Chondrocyte (in vitro differentiated cells): ENCODE measurements around the gene SLC22A16. TPM values are rescaled to one million over a fixed set of nuclear protein-coding genes. Genes with fewer than 3 reads are reported as not detected.

Experiments
- DNase-seq: peaks from one replicate; pipeline ENCODE4 v3.0.0; 2021; ENCODE audit warnings: mixed read lengths, low spot score
- H3K27ac Mint-ChIP-seq: one replicate; pipeline ENCODE4 v1.8.0; 2021; ENCODE audit warnings: mild to moderate bottlenecking, moderate library complexity, mixed read lengths; ENCODE audit not compliant: unreplicated experiment
- H3K27me3 Mint-ChIP-seq: 2 replicates; pipeline ENCODE4 v1.8.0; 2021; ENCODE audit warnings: low read depth, mixed read lengths
- H3K36me3 Mint-ChIP-seq: 2 replicates; pipeline ENCODE4 v1.8.0; 2021; ENCODE audit warnings: low read depth, mixed read lengths
- H3K4me1 Mint-ChIP-seq: 2 replicates; pipeline ENCODE4 v1.8.0; 2021; ENCODE audit warnings: low read depth, mild to moderate bottlenecking, mixed read lengths
- H3K4me3 Mint-ChIP-seq: one replicate; pipeline ENCODE4 v1.8.0; 2021; ENCODE audit warnings: mild to moderate bottlenecking, moderate library complexity, mixed read lengths; ENCODE audit not compliant: unreplicated experiment
- H3K9me3 Mint-ChIP-seq: 2 replicates; pipeline ENCODE4 v1.8.0; 2021; ENCODE audit warnings: low read depth, mixed read lengths
- CTCF ChIP-seq: fragments of 200-600 bp; sonication (generic); IDR thresholded peaks from 2 replicates; pipeline ENCODE4 v1.5.0; 2021; ENCODE audit warnings: antibody characterized with exemption, mild to moderate bottlenecking, moderate library complexity
- total RNA-seq: library from RNA; stranded (reverse); gene quantifications from 3 replicates; pipeline ENCODE4 v1.2.1, GENCODE V29; 2021

SLC22A16 gene
- total RNA-seq, 1 donor from 2014 or later: not detected

- no peak for TF ChIP-seq CTCF
- peaks cover 2% of the 10 kb centered on the region for H3K27me3 Mint-ChIP-seq
- H3K36me3 Mint-ChIP-seq: no peaks in the 10 kb centered on the region
- H3K4me3 Mint-ChIP-seq: no peak overlapping the region
- no peak overlapping the region for H3K27ac Mint-ChIP-seq
- no peaks in the 10 kb centered on the region for H3K9me3 Mint-ChIP-seq
- H3K4me1 Mint-ChIP-seq: peaks cover 8% of the 10 kb centered on the region
- no peak for DNase-seq
These were observed 81.2 kb downstream of the SLC22A16 start for GRCh38 chr6:110395221-110395620.

DNA sequence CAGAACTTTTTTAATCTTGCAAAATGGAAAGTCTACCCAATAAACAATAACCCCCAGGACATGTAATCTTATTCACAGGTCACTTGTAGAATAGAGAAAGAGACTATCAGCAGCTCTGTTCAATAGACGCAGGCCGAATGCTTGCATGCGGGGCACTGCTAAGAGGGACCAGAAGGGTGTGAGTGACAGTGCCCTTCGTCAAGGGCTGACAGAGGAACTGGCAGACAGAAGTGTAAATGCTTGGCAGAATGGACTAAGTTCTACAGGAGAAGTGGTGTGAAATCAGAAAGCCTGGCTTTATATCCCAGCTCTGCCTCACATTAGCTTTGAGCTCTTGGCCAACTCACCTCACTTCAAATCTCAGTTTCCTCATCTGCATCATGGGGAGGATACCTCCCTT, 82.0 kb downstream of the SLC22A16 start:
- Mint-ChIP-seq H3K36me3 (no peaks in the 10 kb centered on the region), H3K27me3 (peaks cover 3% of the 10 kb centered on the region), H3K27ac (no peak overlapping the region), H3K4me3 (no peak overlapping the region), H3K9me3 (no peaks in the 10 kb centered on the region), H3K4me1 (peaks cover 8% of the 10 kb centered on the region)
- DNase-seq: no peak
- no peak for TF ChIP-seq CTCF

GRCh38 chr6:110392727-110393126, 83.7 kb downstream of the SLC22A16 start:
- DNase-seq: no peak
- TF ChIP-seq CTCF: no peak
- H3K27ac Mint-ChIP-seq: no peak overlapping the region

DNA sequence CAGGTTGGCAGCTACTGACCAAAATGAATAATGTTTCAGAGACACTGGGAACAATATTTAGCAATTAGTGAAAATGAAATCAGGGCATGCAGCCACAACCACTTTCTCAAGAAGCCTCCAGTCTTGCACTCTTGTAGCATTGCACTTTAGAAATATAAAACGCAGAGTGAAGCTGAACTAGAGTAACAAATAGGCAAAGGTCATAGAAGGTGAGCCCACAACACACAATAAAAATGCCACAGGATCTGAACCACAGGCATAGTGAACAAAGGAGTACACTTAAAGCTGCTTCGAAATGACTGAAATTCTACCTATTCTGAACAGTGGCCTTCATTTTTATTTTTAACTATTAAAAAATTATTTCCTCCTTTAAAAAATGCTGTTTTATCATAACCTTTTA, 86.0 kb downstream of the SLC22A16 start:
- H3K27ac Mint-ChIP-seq: no peak overlapping the region
- H3K36me3 Mint-ChIP-seq: no peaks in the 10 kb centered on the region
- H3K4me1 Mint-ChIP-seq: no peaks in the 10 kb centered on the region
- peaks cover 3% of the 10 kb centered on the region for H3K27me3 Mint-ChIP-seq
- no peak for DNase-seq
- no peak for TF ChIP-seq CTCF
- no peaks in the 10 kb centered on the region for H3K9me3 Mint-ChIP-seq
- H3K4me3 Mint-ChIP-seq: no peak overlapping the region

More at GRCh38 chr6:110392727-110393126, 83.7 kb downstream of the SLC22A16 start:
- no peaks in the 10 kb centered on the region for H3K36me3 Mint-ChIP-seq
- no peaks in the 10 kb centered on the region for H3K4me1 Mint-ChIP-seq
- no peak overlapping the region for H3K4me3 Mint-ChIP-seq
- H3K9me3 Mint-ChIP-seq: no peaks in the 10 kb centered on the region
- H3K27me3 Mint-ChIP-seq: peaks cover 3% of the 10 kb centered on the region

- no peak for DNase-seq
- H3K27ac Mint-ChIP-seq: no peak overlapping the region
These were observed 86.6 kb downstream of the SLC22A16 start for GRCh38 chr6:110389689-110390382.

More at GRCh38 chr6:110389689-110390382, 86.6 kb downstream of the SLC22A16 start:
- Mint-ChIP-seq H3K4me3 (no peak overlapping the region), H3K9me3 (no peaks in the 10 kb centered on the region), H3K4me1 (no peaks in the 10 kb centered on the region), H3K27me3 (peaks cover 3% of the 10 kb centered on the region), H3K36me3 (no peaks in the 10 kb centered on the region)
- no peak for TF ChIP-seq CTCF
